GM12878 (cell line): ENCODE data around the gene TAF3. TPM values are rescaled to one million over a fixed set of nuclear protein-coding genes. Genes with fewer than 3 reads are reported as not detected.

ENCODE experiments used
- ATAC-seq: fragments of 200-7000 bp; cut with Tn5 transposase; 3 replicates; pipeline ENCODE4 v1.9.1; 2020; ENCODE audit warnings: mild to moderate bottlenecking, moderate library complexity
- BruUV-seq: library from RNA; stranded (reverse); fragments of 400-500 nt; replicated peaks from 2 replicates; lab custom pipeline; 2021; lab: Mats Ljungman, UMichigan
- CTCF ChIA-PET: fragments of 300-600 bp; sonication (Branson Sonifier 250); formaldehyde crosslinking; extraction: SDS; loops from one replicate; lab custom pipeline; 2021; ENCODE audit warnings: inconsistent platforms; lab: Yijun Ruan, JAX
- POLR2A ChIA-PET: fragments of 350-600 bp; formaldehyde crosslinking; extraction: SDS; loops from one replicate; lab custom pipeline; 2021; ENCODE audit warnings: inconsistent platforms; lab: Charles Lee
- RAD21 ChIA-PET: fragments of 300-600 bp; sonication (Branson Sonifier 250); formaldehyde crosslinking; loops from one replicate; lab custom pipeline; 2023; ENCODE audit warnings: antibody characterized with exemption; ENCODE audit not compliant: unreplicated experiment; lab: Charles Lee
- SMC1A ChIA-PET: fragments of 300-600 bp; sonication (Branson Sonifier 250); formaldehyde crosslinking; loops from one replicate; lab custom pipeline; 2023; ENCODE audit not compliant: unreplicated experiment, uncharacterized antibody; lab: Charles Lee
- DNase-seq: peaks from one replicate; pipeline ENCODE4 v3.0.0-alpha.2; 2011; ENCODE audit warnings: low read depth, low spot score
- FAIRE-seq: peaks from 3 replicates; lab custom pipeline; 2011; peaks lifted over from hg19 to GRCh38; lab: Jason Lieb, UNC
- H2AFZ ChIP-seq: 2 replicates; pipeline ENCODE4 v1.6.0; 2011; ENCODE audit warnings: low read depth, low read length, control low read depth; ENCODE audit not compliant: control insufficient read depth
- H3K27ac ChIP-seq: 2 replicates; pipeline ENCODE4 v1.5.1; 2011; ENCODE audit warnings: control low read depth; ENCODE audit not compliant: control insufficient read depth, insufficient read depth
- H3K27me3 ChIP-seq, 2 experiments: replicated peaks in 1 of 2; 2 replicates each; pipeline versions ENCODE4 v1.6.0 to v1.6.1; 2011; ENCODE audit warnings: low read length in 1 of 2; ENCODE audit not compliant: control insufficient read depth in 2 of 2, insufficient read depth in 2 of 2
- H3K36me3 ChIP-seq, 2 experiments: 2 replicates each; pipeline ENCODE4 v1.5.1; 2011; ENCODE audit warnings: low read length in 1 of 2; ENCODE audit not compliant: control insufficient read depth in 2 of 2, insufficient read depth in 2 of 2
- H3K4me1 ChIP-seq: 2 replicates; pipeline ENCODE4 v1.6.1; 2011; ENCODE audit warnings: mild to moderate bottlenecking, low read length, moderate library complexity, mixed read lengths; ENCODE audit not compliant: control insufficient read depth, insufficient read depth
- H3K4me2 ChIP-seq: 2 replicates; pipeline ENCODE4 v1.6.0; 2011; ENCODE audit warnings: control low read depth; ENCODE audit not compliant: control insufficient read depth, insufficient read depth
- H3K4me3 ChIP-seq: fragments of 200-600 bp; sonication (generic); 2 replicates; pipeline ENCODE4 v1.5.1; 2016
- H3K79me2 ChIP-seq: 2 replicates; pipeline ENCODE4 v1.6.0; 2011; ENCODE audit warnings: low read length; ENCODE audit not compliant: control insufficient read depth, insufficient read depth
- H3K9ac ChIP-seq: 2 replicates; pipeline ENCODE4 v1.8.0; 2011; ENCODE audit warnings: low read length, control low read depth, mixed read lengths; ENCODE audit not compliant: control insufficient read depth, insufficient read depth
- H3K9me3 ChIP-seq: replicated peaks from 3 replicates; pipeline ENCODE4 v1.5.1; 2011; ENCODE audit warnings: mild to moderate bottlenecking, low read length; ENCODE audit not compliant: control insufficient read depth, insufficient read depth
- H4K20me1 ChIP-seq: 2 replicates; pipeline ENCODE4 v1.6.0; 2011; ENCODE audit not compliant: control insufficient read depth, insufficient read depth
- IRF4 ChIP-seq: IDR thresholded peaks from 2 replicates; pipeline ENCODE4 v1.6.1; 2011; ENCODE audit warnings: low read depth, low read length
- MEF2A ChIP-seq: IDR thresholded peaks from 2 replicates; pipeline ENCODE4 v1.6.1; 2011; ENCODE audit warnings: low read depth, mild to moderate bottlenecking, low read length, moderate library complexity; ENCODE audit not compliant: insufficient read depth
- NRF1 ChIP-seq: conservative IDR thresholded peaks from 2 replicates; pipeline ENCODE4 v1.6.1; 2011; ENCODE audit warnings: mild to moderate bottlenecking, low read depth, low read length, improper control_type of control experiment
- RB1 ChIP-seq: fragments of 450-650 bp; formaldehyde crosslinking; IDR thresholded peaks from 2 replicates; pipeline ENCODE4 v1.6.1; 2017; ENCODE audit warnings: mild to moderate bottlenecking, borderline replicate concordance
- RUNX3 ChIP-seq: IDR thresholded peaks from 2 replicates; pipeline ENCODE4 v1.6.1; 2012; ENCODE audit warnings: low read length, inconsistent platforms
- SKIL ChIP-seq: fragments of 450-650 bp; IDR thresholded peaks from 2 replicates; pipeline ENCODE4 v1.6.1; 2017; ENCODE audit warnings: mild to moderate bottlenecking, low read depth, inconsistent platforms; ENCODE audit not compliant: poor library complexity, severe bottlenecking
- SMC3 ChIP-seq: IDR thresholded peaks from 2 replicates; pipeline ENCODE4 v1.6.1; 2011; ENCODE audit warnings: low read length, improper control_type of control experiment, borderline replicate concordance
- SRF ChIP-seq, 2 experiments: IDR thresholded peaks; 2 replicates each; pipeline ENCODE4 v1.6.1; 2011; ENCODE audit warnings: low read depth in 2 of 2, low read length in 2 of 2, mild to moderate bottlenecking in 1 of 2, moderate library complexity in 1 of 2
- TCF7 ChIP-seq: IDR thresholded peaks from 2 replicates; pipeline ENCODE4 v1.6.1; 2014; ENCODE audit warnings: antibody characterized with exemption, borderline replicate concordance
- WGBS: methylation state at CpG from one replicate; pipeline ENCODE4 v1.1.6; 2016; ENCODE audit warnings: low lambda C conversion rate; ENCODE audit not compliant: insufficient replicate concordance, insufficient coverage; ENCODE audit errors: missing lambda C conversion rate; 5-methylcytosine and 5-hydroxymethylcytosine counted together
- in situ Hi-C: fragments of 300-500 bp; cut with MboI; formaldehyde crosslinking; loops from 9 replicates; pipeline ENCODE4 v1.14.3; 2018; ENCODE audit warnings: mixed read lengths
- intact Hi-C: fragments of 100-400 bp; cut with micrococcal nuclease; formaldehyde crosslinking; loops from one replicate; pipeline ENCODE4 v1.14.2; 2022; ENCODE audit not compliant: unreplicated experiment
- polyA plus RNA-seq, 11 experiments: library from polyadenylated mRNA; depleted of rRNA in 4 of 11; unstranded in 6 of 11; stranded (reverse) in 5 of 11; fragments of >200 nt; fragmentation: Nextera tagmentation in 4 of 11; fragmentation: Illumina TruSeq in 1 of 11; extraction: Ambion mirVana in 4 of 11; extraction: Trizol in 1 of 11; gene quantifications; 1 replicate in 1 of 11; 2 replicates in 10 of 11; pipeline versions ENCODE4 v1.2.1 to v1.2.3, GENCODE V29; 2011 to 2016; ENCODE audit warnings: inconsistent platforms in 2 of 11, missing spikeins in 2 of 11, low read depth in 1 of 11
- total RNA-seq, 4 experiments: library from RNA; depleted of rRNA in 3 of 4; stranded (reverse); fragments of >200 nt in 3 of 4; fragmentation: Illumina TruSeq in 1 of 4; extraction: Trizol in 1 of 4; gene quantifications; 2 replicates each; pipeline versions ENCODE4 v1.2.1 to v1.2.3, GENCODE V29; 2013 to 2021

Gene TAF3
- total and polyA plus RNA-seq, 10 of the 15 experiments (the other 5 are each of a cell fraction or from before 2014, with no cell fraction given), result 2.0 to 10.1 (median 3.7) TPM

GRCh38 chr10:7945034-7945433 is 126.7 kb downstream of the TAF3 start:
- intact Hi-C loops, result no loop called here
- Histone ChIP-seq H3K79me2 (no peaks in the 10 kb centered on the region), H3K4me3 (no peak overlapping the region), H3K36me3 (no peaks in the 10 kb centered on the region), H3K27me3 (no peaks in the 10 kb centered on the region), H3K4me2 (no peak overlapping the region), H3K27ac (no peak overlapping the region), H3K9ac (no peak overlapping the region), H3K9me3 (no peaks in the 10 kb centered on the region), H3K4me1 (no peaks in the 10 kb centered on the region), H4K20me1 (no peaks in the 10 kb centered on the region), H2AFZ (no peak overlapping the region)
- in situ Hi-C loops, result no loop called here
- WGBS, result 67% methylated on average over 2 of the region's 2 CpGs
- POLR2A ChIA-PET, result no interaction called here
- BruUV-seq, result no TSS peak
- RAD21 ChIA-PET, result no interaction called here
- CTCF ChIA-PET, result interaction anchor here (0.7 kb wide), 1 partner anchor 457 kb away, joined by 3 read pairs; no protein-coding TSS in a partner anchor
- SMC1A ChIA-PET, result no interaction called here
- DNase-seq, result no peak
- no peak for FAIRE-seq
- ATAC-seq, result no peak
- no peak for TF ChIP-seq RB1
- no peak for TF ChIP-seq RUNX3
- no peak for TF ChIP-seq SKIL
- no peak for TF ChIP-seq SRF (IDR thresholded peaks at IDR 0.05; ENCODE audit: low read depth in 2 of 2, low read length in 2 of 2)
- TF ChIP-seq SMC3, result no peak
- no peak for TF ChIP-seq TCF7
- TF ChIP-seq MEF2A, result no peak
- TF ChIP-seq IRF4, result no peak
- TF ChIP-seq NRF1, result no peak
